Choroid plexus epithelial cell (primary cell): ENCODE measurements around the gene TTYH2.
"Not testable (repeated sequence)": the region's sequence is repeated elsewhere in the genome, so short reads cannot be mapped to it uniquely, and the experiment has no call there.

ENCODE experiments used
- DNase-seq: peaks from one replicate; pipeline ENCODE4 v3.0.0-alpha.2; 2010; ENCODE audit warnings: low read depth
- H3K4me3 ChIP-seq: 2 replicates; pipeline ENCODE4 v1.5.1; 2011; ENCODE audit warnings: low read depth, mild to moderate bottlenecking, control low read depth, low read length, moderate library complexity
- CTCF ChIP-seq: conservative IDR thresholded peaks from 2 replicates; pipeline ENCODE4 v1.5.1; 2011; ENCODE audit warnings: low read depth, mild to moderate bottlenecking, control low read depth, inconsistent platforms, low read length, moderate library complexity

Gene TTYH2

GRCh38 chr17:74185571-74186185 is 27.7 kb upstream of the TTYH2 start:
- H3K4me3 ChIP-seq, result no peak overlapping the region
- no peak for TF ChIP-seq CTCF
- DNase-seq, result no peak

GRCh38 chr17:74186498-74186897 is 26.9 kb upstream of the TTYH2 start:
- no peak for TF ChIP-seq CTCF
- DNase-seq, result no peak
- no peak overlapping the region for H3K4me3 ChIP-seq

GRCh38 chr17:74187761-74188160 is 25.6 kb upstream of the TTYH2 start:
- no peak overlapping the region for H3K4me3 ChIP-seq
- DNase-seq, result no peak
- TF ChIP-seq CTCF, result no peak

DNA sequence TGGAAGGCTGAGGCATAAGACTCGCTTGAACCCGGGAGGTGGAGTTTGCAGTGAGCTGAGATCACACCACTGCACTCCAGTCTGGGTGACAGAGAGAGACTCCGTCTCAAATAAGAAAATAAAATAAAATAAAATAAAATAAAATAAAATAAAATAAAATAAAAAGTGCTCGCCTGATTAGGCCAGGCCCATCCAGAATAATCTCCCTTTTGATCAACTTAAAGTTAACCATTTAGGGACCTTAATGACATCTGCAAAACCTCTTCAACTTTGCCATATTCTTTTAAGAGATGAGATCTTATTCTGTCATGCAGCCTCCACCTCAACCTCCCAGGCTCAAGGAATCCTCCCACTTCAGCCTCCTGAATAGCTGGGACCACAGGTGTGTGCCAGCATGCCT is 24.7 kb upstream of the TTYH2 start:
- DNase-seq, H3K4me3 ChIP-seq: not testable (repeated sequence)

DNA sequence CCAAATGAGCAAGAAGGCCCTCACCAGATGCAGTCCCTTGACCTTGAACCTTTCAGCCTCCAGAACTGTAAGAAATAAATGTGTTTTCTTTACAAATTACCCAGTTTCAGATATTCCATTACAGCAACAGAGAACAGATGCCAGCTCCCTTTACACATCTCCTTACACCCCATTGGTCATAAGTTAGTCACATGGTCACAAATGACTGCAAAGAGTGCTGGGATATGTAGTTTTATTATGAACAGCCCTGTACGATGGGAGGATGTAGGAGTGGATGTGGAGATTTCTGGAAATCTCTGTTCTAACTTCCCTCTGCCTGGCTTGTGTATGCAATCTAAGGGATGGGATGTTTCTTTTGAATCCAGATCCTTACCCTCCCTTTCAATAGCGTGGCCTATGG is 23.2 kb upstream of the TTYH2 start:
- peak; percentile 82 for DNase-seq
- no peak for TF ChIP-seq CTCF
- no peak overlapping the region for H3K4me3 ChIP-seq

DNA sequence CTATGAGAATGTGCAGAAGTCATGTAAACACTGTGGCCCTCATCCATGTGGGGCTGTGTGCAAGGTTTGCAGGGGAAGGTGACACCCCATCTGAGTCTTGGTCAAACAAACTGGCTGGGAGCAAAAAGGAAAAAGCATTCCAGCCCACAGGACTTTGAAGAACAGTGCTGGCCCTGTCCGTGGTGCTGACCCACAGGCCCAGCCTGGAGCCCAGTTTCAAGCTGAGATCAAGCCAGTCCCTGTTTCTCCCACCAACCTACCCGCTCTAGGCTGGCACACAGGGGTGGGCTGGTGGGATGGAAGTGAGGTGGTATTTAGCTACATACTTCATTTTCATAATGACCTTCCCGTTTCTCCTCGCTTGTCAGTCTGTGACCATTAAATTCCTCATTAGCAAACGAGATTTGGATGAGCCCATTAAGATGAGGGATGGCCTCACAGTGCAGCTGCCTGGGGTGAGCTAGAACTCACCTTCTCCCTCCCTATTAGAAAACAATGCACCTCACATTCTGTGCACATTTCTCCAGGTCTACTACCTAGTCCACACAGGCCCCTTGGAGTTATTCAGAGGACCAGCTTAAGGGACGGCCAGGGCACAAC is 22.5 kb upstream of the TTYH2 start:
- no peak for TF ChIP-seq CTCF
- no peak overlapping the region for H3K4me3 ChIP-seq
- DNase-seq, result no peak

- no peak overlapping the region for H3K4me3 ChIP-seq
- DNase-seq, result peak; percentile 75
- TF ChIP-seq CTCF, result no peak
Measured at GRCh38 chr17:74192950-74193781, 20.2 kb upstream of the TTYH2 start.
